B cell (primary cell): Measurements from ENCODE around the gene BLID.

Source experiments
- CTCF ChIP-seq: fragments of 200-600 bp; IDR thresholded peaks from one replicate; pipeline ENCODE4 v1.8.0; 2022; ENCODE audit warnings: antibody characterized with exemption, mild to moderate bottlenecking
- EZH2 ChIP-seq: IDR thresholded peaks from 2 replicates; pipeline ENCODE4 v1.6.1; 2012; ENCODE audit warnings: borderline replicate concordance, low read depth, mild to moderate bottlenecking, moderate library complexity, low read length; ENCODE audit not compliant: insufficient read depth, poor library complexity, severe bottlenecking

GRCh38 chr11:122071709-122072202 lies 44.3 kb downstream of the BLID start:
- TF ChIP-seq CTCF (no peak), EZH2 (no peak)
